Muscle layer of duodenum (tissue), 2 donors: Measurements from ENCODE around the gene SRL.
"Not testable (repeated sequence)": the region's sequence is repeated elsewhere in the genome, so short reads cannot be mapped to it uniquely, and the experiment has no call there.

Experiments used
- H3K27ac ChIP-seq: one replicate; pipeline ENCODE4 v1.7.0; 2013; ENCODE audit warnings: mild to moderate bottlenecking, low read length
- H3K27me3 ChIP-seq: one replicate; pipeline ENCODE4 v1.7.0; 2013; ENCODE audit warnings: low read depth, mild to moderate bottlenecking, control low read depth, low read length
- H3K36me3 ChIP-seq, 2 donors: one replicate each; pipeline ENCODE4 v1.7.0; 2013; ENCODE audit warnings: low read length in 2 of 2, control low read depth in 1 of 2, mild to moderate bottlenecking in 1 of 2; ENCODE audit not compliant: insufficient read depth in 2 of 2, control insufficient read depth in 1 of 2
- H3K4me1 ChIP-seq, 2 donors: one replicate each; pipeline ENCODE4 v1.7.0; 2013; ENCODE audit warnings: low read length in 2 of 2, mild to moderate bottlenecking in 2 of 2, control low read depth in 1 of 2, moderate library complexity in 1 of 2; ENCODE audit not compliant: insufficient read depth in 2 of 2, control insufficient read depth in 1 of 2
- H3K4me3 ChIP-seq, 2 donors: one replicate each; pipeline ENCODE4 v1.7.0; 2013; ENCODE audit warnings: low read length in 2 of 2, low read depth in 1 of 2, mild to moderate bottlenecking in 1 of 2
- H3K9me3 ChIP-seq, 2 donors: one replicate each; pipeline ENCODE4 v1.7.0; 2013; ENCODE audit warnings: low read length in 2 of 2, control low read depth in 1 of 2, mild to moderate bottlenecking in 1 of 2; ENCODE audit not compliant: control insufficient read depth in 1 of 2
- donor health status: healthy.

The SRL gene

GRCh38 chr16:4176906-4177417, 64.9 kb downstream of the SRL start:
- H3K27ac ChIP-seq, result no peak overlapping the region
- no peaks in the 10 kb centered on the region for H3K9me3 ChIP-seq
- no peaks in the 10 kb centered on the region for H3K36me3 ChIP-seq
- no peaks in the 10 kb centered on the region for H3K27me3 ChIP-seq
- H3K4me1 ChIP-seq, result no peaks in the 10 kb centered on the region
- H3K4me3 ChIP-seq, result no peak overlapping the region

GRCh38 chr16:4175849-4176248, 66.0 kb downstream of the SRL start:
- no peaks in the 10 kb centered on the region for H3K4me1 ChIP-seq
- H3K36me3 ChIP-seq, result no peaks in the 10 kb centered on the region
- no peak overlapping the region for H3K27ac ChIP-seq
- no peak overlapping the region for H3K4me3 ChIP-seq
- no peaks in the 10 kb centered on the region for H3K9me3 ChIP-seq
- H3K27me3 ChIP-seq, result no peaks in the 10 kb centered on the region

GRCh38 chr16:4172070-4172469, 69.8 kb downstream of the SRL start:
- no peak overlapping the region for H3K27ac ChIP-seq
- no peaks in the 10 kb centered on the region for H3K27me3 ChIP-seq
- no peaks in the 10 kb centered on the region for H3K9me3 ChIP-seq
- H3K4me3 ChIP-seq, result no peak overlapping the region
- no peaks in the 10 kb centered on the region for H3K4me1 ChIP-seq
- no peaks in the 10 kb centered on the region for H3K36me3 ChIP-seq

GRCh38 chr16:4169415-4169814, 72.5 kb downstream of the SRL start:
- no peaks in the 10 kb centered on the region for H3K36me3 ChIP-seq
- no peaks in the 10 kb centered on the region for H3K27me3 ChIP-seq
- H3K9me3 ChIP-seq, result no peaks in the 10 kb centered on the region
- no peak overlapping the region for H3K4me3 ChIP-seq
- no peaks in the 10 kb centered on the region for H3K4me1 ChIP-seq
- no peak overlapping the region for H3K27ac ChIP-seq

GRCh38 chr16:4166821-4167220, 75.1 kb downstream of the SRL start:
- H3K4me1 ChIP-seq, result no peaks in the 10 kb centered on the region
- no peak overlapping the region for H3K27ac ChIP-seq
- no peaks in the 10 kb centered on the region for H3K27me3 ChIP-seq
- H3K4me3 ChIP-seq, result no peak overlapping the region
- no peaks in the 10 kb centered on the region for H3K9me3 ChIP-seq
- no peaks in the 10 kb centered on the region for H3K36me3 ChIP-seq

- no peaks in the 10 kb centered on the region for H3K4me1 ChIP-seq
- no peaks in the 10 kb centered on the region for H3K27me3 ChIP-seq
- no peak overlapping the region for H3K27ac ChIP-seq
- H3K36me3 ChIP-seq, result no peaks in the 10 kb centered on the region
- H3K9me3 ChIP-seq, result no peaks in the 10 kb centered on the region
- H3K4me3 ChIP-seq, result no peak overlapping the region
These were observed 81.0 kb downstream of the SRL start for GRCh38 chr16:4160658-4161430.

GRCh38 chr16:4159726-4160125, 82.2 kb downstream of the SRL start:
- Histone ChIP-seq H3K9me3 (no peaks in the 10 kb centered on the region), H3K27ac (no peak overlapping the region), H3K36me3 (no peaks in the 10 kb centered on the region), H3K4me1 (no peaks in the 10 kb centered on the region), H3K4me3 (no peak overlapping the region), H3K27me3 (no peaks in the 10 kb centered on the region)

GRCh38 chr16:4158143-4159093, 83.5 kb downstream of the SRL start:
- Histone ChIP-seq H3K9me3 (no peaks in the 10 kb centered on the region), H3K27me3 (no peaks in the 10 kb centered on the region), H3K27ac (no peak overlapping the region), H3K36me3 (no peaks in the 10 kb centered on the region), H3K4me1 (no peaks in the 10 kb centered on the region), H3K4me3 (no peak overlapping the region)

- Histone ChIP-seq H3K27me3 (no peaks in the 10 kb centered on the region), H3K9me3 (no peaks in the 10 kb centered on the region), H3K4me1 (no peaks in the 10 kb centered on the region), H3K27ac (no peak overlapping the region), H3K4me3 (no peak overlapping the region), H3K36me3 (no peaks in the 10 kb centered on the region)
These were observed 84.5 kb downstream of the SRL start for GRCh38 chr16:4157376-4157825.

GRCh38 chr16:4156503-4156902, 85.4 kb downstream of the SRL start:
- H3K9me3 ChIP-seq, H3K27me3 ChIP-seq, H3K4me1 ChIP-seq, H3K4me3 ChIP-seq, H3K27ac ChIP-seq, H3K36me3 ChIP-seq: not testable (repeated sequence)

GRCh38 chr16:4153364-4153763, 88.5 kb downstream of the SRL start:
- not testable (repeated sequence) for H3K9me3 ChIP-seq, H3K27ac ChIP-seq, H3K36me3 ChIP-seq, H3K4me1 ChIP-seq, H3K4me3 ChIP-seq, H3K27me3 ChIP-seq
